ENCODE results near the gene MESP2.
"Not testable (repeated sequence)": the region's sequence is repeated elsewhere in the genome, so short reads cannot be mapped to it uniquely, and the experiment has no call there.

The MESP2 gene

DNA sequence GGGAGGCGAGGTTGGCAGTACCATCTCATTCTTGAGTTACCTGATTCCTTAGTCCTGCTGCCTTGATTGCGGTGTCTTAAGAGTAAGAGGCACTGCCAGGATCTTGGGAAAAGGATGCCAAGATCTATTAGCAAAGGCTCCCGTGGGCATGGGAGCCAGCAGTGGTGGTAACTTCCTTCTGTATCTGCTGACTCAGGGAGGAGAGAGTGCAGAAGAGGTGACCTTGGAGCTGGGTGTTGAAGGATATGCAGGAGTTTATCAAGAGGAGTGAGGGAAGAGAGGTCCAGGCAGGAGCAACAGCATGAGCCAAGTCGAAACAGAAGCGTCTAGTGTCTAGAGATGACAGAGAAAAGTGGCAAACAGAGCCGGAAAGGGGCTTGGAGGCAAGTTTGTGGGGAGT is 4.5 kb downstream of the MESP2 start:
- no peak for DNase-seq (ENCODE audit: low read depth in 1 of 2, low spot score in 1 of 2)

DNA sequence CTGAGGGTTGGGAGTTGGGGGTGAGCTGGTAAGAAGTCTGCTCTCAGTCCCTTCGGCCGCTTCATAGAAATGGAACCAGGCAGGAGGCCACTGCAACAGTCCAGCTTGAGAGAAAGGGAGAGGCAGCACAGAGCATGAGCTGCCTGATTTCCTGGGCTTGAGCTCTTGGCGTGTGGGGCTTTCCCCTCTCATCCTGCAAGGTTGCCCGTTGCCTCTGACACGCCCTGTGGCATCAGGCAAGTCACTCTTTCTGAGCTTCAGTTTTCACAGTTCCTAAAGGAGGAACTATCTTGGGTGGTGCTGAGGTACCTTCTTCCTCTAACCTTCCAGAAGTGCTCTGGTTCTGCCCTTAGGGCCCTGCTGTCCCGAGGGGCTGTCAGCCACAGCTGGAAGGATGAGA is 4.9 kb downstream of the MESP2 start:
- no peak for DNase-seq (ENCODE audit: low read depth in 1 of 2, low spot score in 1 of 2)

DNA sequence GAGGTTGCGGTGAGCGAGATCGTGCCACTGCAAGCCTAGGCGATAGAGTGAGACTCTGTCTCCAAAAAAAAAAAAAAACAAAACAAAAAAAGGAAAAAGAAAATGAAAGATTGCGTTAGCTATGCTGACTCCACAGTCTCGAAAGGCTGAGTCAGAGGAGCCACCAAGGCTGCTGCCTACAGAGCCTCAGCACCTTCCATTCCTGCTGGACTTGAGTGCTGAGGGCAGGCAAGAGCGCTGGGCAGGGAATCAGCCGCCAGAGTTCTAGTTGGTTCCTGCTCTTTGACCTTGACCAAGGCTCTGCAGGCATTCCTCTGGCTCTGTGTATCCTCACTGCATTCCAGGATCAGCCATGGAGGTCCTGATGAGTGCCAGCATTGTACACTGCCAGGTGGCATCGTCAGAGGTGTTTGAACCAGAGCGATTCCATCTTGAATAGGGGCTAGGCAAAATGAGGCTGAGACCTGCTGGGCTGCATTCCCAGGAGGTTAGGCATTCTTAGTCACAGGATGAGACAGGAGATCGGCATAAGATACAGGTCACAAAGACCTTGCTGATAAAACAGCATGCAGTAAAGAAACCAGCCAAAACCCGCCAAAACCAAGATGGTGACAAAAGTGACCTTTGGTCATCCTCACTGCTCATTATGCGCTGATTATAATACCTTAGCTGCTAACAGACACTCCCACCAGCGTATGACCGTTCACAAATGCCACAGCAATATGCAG is 5.9 kb downstream of the MESP2 start:
- no peak for DNase-seq (ENCODE audit: low read depth in 1 of 2, low spot score in 1 of 2)

DNA sequence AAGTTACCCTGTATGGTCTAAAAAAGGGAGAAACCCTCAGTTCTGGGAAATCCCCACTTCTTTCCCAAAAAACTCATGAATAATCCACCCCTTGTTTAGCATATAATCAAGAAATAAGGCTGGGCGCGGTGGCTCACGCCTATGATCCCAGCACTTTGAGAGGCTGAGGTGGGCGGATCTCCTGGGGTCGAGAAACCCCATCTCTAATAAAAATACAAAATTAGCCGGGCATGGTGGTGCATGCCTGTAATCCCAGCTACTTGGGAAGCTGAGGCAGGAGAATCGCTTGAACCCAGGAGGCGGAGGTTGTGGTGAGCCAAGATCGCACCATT is 6.5 kb downstream of the MESP2 start:
- DNase-seq (ENCODE audit: low read depth in 1 of 2, low spot score in 1 of 2), result not testable (repeated sequence)

DNA sequence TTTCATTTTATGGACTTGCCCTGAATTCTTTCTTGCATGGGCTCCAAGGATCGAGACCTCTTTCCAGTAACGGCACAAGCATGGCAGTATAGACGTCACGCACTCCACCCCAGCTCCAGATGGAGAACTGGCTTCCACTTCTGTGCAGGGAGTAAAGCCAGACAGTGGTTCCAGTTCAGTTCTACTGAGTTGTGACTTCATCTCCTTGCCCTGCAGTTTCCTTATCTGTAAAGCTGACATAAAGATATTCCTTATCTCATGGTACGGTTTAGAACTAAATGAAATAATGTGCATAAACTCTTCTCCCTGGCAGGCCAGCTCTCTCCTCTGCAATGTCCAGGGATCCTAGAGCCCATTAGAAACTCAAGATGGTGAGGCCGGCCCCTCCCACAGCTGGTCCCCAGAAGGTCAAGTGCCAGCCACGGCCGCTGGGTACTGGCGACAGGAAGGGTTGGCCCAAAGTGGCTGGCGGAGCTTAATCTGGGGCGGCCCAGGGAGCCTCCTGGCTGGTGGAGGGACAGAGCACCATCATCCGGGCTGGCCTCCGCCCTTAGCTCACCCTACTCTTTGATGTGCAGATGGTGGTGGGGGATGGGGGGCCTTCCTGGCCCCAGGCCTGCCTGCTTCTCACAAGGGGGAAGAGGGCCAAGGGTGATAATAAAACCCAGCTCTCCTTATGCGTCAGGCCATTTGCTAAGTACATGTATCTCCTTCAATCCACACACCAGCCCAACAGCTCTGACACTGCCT is 7.2 kb downstream of the MESP2 start:
- no peak for DNase-seq (ENCODE audit: low read depth in 1 of 2, low spot score in 1 of 2)

DNA sequence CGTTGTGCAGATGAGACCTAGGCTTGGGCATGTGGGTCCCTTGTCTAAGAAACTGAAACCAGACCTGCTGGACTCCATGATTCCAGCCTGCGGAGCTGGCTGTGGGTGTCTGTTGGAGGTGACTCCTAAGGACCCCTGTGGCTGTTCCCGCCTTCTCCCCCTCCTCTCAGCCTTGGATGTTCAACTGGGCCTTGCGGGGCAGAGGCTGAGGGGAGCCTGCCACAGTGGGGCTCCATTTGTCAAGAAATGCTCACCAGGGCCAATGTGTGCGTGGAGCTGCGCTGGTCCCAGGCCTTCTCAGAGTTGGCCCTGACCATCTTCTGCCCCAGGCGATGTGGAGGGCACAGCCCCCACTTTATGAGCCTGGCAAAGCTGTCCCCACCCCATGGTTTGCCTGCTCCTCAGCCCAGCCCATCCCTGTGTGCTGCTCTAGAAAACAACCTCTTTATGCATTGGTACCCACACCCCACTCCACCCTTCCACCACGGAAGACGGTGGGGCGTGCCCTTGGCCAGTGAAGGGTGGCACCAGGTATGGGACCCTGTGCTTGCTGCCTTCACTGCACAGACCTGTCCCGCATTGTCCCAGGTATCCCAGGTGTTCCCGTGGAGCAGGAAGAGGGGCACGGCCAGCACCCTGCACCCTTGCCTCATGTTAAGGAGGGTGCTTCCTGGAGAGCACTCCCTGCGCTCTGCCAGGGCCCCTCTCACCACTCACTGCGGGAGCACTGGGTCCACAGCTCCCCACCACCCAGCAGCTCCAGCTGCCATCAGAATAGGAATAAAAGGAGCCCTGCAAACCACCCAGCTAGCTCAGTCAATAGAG is 7.9 kb downstream of the MESP2 start:
- no peak for DNase-seq (ENCODE audit: low read depth in 1 of 2, low spot score in 1 of 2)

DNA sequence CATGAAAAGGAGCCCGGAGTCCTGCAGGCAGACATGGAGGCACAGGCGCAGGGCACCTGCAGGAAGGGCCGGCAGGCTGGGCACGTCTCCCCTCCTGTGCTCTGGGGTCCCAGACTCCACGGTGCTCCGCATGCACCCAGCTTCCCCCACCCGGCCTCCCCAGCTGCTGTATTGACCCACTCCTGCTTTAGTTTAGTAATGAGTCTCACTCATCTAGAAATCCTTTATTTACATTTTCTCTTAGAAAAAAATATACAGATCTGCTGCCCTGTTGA is 8.5 kb downstream of the MESP2 start:
- DNase-seq (ENCODE audit: low read depth in 1 of 2, low spot score in 1 of 2), result no peak

DNA sequence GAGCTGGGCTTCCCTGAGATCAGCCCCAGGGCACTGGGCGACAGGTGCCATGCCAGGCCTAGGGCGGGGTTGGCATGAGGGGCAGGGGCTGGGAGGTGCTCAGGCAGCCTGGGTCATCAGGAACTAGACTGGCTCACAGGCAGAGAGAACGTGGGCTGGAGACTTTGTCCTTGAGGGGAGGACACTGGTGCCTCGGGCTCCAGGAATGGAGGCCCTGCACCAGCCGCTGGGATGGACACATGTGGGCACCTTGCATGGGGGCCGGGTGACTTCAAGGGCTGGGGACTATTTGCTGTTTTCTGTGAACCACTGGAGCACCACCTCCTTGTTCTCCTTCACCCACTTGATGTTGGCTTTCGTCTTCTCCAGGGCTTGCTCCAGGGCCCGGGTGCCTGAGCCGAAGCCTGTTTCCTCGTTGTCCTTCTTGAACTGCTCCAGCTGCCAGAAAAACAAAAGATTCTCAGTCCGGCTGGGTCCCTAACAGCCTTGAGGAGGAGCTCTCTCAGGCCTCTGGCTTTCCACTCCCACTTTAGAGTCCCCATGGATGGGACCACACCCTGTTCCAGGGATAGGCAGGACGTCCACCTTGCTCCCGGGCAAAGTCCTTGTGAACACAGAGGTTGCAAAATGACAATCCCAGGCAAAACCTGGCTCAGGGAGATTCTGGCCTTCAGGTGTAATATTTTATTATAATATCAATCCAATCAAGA is 9.1 kb downstream of the MESP2 start:
- no peak for DNase-seq (ENCODE audit: low read depth in 1 of 2, low spot score in 1 of 2)

DNA sequence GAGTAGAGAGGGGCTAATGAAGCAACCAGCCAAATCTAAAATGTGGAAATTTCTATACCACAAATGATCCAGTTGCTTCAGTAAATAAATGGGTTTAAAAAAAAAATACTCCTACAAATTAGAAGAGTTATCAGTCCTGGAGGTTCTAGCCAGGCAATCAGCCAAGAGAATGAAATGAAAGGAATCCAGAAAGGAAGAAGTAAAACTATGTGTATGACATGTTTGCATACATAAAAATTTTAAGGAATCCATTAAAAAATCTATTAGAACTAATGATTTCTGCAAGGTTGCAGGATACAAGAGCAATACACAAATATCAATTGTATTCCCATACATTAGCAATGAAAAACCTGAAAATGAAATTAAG is 9.6 kb downstream of the MESP2 start:
- no peak for DNase-seq (ENCODE audit: low read depth in 1 of 2, low spot score in 1 of 2)

DNA sequence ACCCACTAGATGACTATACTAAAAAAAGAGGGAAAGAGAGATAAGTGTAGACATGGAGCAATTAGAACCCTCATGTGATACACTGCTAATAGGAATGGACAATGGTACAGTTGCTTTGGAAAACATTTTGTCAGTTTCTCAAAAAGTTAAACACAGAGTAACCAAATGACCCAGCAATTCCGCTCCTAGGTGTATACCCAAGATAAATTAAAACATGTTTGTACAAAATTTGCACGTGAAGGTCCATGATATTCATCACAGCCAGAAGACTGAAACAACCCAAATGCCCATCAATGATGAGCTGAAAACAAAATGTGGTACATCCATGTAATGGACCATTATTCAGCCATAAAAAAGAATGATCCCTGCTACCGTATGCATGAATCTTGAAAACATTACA is 11.8 kb downstream of the MESP2 start:
- DNase-seq (ENCODE audit: low read depth in 1 of 2, low spot score in 1 of 2), result no peak

DNA sequence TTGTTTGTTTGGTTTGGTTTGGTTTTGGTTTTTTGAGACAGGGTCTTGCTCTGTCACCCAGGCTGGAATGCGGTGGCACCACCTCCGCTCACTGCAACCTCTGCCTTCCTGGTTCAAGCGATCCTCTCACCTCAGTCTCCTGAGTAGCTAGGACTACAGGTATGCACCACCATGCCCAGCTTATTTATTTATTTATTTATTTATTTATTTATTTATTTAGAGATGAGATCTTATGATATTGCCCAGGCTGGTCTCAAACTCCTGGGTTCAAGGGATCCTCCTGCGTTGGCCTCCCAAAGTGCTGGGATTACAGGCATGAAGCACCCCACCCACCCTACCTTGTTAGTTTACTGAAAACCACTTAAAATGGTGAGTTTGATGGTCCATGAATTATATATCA is 12.5 kb downstream of the MESP2 start:
- not testable (repeated sequence) for DNase-seq (ENCODE audit: low read depth in 1 of 2, low spot score in 1 of 2)

DNA sequence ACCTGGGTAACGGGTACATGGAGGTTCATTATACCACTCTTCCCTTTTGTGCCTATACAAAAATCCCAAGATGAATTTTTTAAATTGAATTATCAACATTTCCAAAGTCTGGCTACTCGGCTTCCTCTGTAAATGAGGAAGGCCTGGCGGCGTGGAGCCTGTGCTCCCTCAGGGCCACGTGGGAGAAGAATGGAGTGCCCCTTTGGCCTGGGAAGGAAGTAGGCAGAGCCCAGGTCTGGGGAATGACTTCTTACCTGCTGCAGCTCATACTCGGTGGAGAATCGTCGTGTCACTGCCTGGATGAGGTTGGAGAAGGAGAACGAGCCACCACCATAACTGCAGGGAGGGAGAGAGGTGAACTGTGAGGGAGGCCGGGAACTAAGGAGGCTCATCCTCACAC is 14.1 kb downstream of the MESP2 start:
- no peak for DNase-seq (ENCODE audit: low read depth in 1 of 2, low spot score in 1 of 2)

DNA sequence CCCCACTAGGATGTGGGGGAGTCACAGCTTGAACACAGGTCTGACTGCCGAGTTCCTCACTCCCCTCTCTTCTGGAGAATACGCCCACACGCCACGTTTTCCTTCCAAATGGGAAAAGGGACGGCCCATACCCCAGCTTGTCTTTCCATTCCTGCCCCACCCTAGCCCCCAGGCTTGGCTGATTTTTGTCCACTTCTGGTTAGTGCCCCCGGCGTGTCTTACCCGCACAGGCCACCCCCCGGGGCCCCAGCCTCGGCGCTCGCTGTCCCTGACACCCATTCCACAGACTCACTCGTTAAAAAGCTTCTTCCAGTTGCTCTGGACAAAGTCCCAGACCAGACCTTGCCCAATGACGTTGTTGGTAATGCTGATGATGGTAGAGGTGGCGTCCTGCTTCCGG is 14.5 kb downstream of the MESP2 start:
- DNase-seq (ENCODE audit: low read depth in 1 of 2, low spot score in 1 of 2), result no peak

DNA sequence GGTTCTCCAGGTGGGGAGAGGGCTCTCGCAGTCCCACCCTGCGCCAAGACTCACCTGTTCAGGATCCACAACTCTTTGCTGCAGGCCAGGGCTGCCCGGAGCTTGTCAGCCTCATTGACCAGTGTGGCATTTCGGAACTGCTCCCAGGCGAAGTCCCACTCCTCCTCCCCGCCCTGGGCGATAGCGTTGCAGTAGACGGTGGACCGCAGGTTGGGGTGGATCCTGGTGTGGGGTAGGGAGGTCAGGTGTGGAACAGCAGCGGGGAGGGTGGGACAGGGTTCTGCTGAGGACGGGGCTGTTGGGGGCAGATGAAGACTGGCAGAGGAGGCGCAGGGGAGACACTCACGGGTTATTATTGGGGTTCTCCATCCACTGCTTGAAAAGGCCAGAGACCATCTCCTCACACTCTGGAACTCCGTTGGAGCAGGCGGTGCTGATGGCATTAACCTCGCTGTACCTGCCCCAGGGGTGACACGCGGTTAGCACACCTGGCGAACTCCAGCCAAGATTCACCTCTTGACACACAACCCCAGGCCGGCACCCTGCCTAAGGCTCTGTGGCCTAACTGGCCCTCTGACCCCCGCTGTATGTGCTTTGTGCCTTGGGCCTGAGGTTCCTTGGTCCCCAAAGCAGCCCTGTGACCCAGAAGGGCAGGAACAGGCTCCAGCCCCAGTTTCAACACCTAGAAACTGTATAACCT is 16.1 kb downstream of the MESP2 start:
- DNase-seq (ENCODE audit: low read depth in 1 of 2, low spot score in 1 of 2), result no peak

DNA sequence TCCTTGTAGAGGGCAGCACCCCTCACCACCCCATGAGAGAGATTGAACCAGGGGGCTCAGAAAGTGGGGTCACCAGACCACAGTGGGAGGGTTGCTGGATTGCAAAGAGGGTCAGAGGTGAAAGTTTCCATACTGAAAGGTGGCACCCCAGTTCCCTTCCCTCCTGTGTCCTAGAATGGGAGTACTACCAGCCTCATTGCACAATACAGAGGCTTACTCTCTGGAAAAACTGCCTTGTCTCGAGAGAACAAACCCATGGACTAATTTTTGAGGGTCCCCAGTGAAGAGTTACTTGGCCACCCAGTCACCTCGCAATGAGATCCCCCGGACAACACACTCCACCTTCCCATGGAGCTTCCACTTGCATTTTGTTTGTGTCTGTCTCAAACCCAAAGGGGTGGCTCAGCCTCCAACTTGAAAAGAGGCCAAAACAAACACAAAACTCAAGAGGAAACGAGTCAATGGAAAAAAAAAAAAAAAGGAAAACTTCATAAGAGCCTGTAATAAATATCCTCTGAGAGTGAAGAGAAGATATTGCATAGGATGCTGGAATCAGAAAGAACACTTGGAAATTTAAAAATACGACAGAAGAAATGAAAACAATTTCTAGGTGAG is 18.6 kb downstream of the MESP2 start:
- DNase-seq (ENCODE audit: low read depth in 1 of 2, low spot score in 1 of 2), result no peak

DNA sequence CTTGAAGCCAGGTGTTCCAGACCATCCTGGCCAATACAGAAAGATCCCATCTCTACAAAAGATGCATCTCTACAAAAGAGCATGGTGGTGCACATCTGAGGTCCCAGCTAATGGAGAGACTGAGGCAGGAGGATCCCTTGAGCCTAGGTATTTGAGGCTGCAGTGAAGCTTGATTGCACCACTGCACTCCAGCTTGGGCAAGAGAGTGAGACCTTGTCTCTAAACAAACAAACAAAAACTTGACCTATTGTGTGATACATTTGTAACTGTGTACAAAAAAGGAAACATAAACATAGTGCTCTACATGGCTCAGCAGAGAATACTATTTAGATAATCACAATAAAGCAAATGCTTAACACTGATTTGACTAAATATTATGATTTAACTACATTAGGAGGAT is 19.9 kb downstream of the MESP2 start:
- no peak for DNase-seq (ENCODE audit: low read depth in 1 of 2, low spot score in 1 of 2)

DNA sequence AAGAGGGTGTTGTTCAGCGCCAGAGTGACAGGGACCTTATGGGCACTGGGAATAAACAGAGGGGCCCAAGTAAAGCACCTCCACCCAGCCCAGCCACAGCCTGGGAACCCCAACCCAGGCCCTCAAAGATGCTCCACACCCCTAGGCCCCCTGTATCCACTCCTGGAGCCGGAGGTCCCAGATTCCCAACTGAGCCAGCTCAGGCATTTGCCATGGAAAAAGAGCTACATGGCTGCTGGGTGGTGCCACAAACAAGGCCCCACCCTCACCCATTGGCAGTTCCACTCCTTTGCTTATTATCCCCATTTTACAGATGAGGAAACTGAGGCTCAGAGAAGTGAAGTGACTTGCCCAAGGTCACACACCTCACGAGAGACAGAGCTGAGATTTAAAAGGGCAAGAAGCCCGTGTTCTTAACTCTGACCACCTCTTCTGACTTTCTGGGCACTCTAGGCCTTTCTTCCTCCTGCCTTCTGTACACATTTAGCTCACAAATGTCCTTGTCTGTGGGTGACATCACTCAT is 21.6 kb downstream of the MESP2 start:
- no peak for DNase-seq (ENCODE audit: low read depth in 1 of 2, low spot score in 1 of 2)

DNA sequence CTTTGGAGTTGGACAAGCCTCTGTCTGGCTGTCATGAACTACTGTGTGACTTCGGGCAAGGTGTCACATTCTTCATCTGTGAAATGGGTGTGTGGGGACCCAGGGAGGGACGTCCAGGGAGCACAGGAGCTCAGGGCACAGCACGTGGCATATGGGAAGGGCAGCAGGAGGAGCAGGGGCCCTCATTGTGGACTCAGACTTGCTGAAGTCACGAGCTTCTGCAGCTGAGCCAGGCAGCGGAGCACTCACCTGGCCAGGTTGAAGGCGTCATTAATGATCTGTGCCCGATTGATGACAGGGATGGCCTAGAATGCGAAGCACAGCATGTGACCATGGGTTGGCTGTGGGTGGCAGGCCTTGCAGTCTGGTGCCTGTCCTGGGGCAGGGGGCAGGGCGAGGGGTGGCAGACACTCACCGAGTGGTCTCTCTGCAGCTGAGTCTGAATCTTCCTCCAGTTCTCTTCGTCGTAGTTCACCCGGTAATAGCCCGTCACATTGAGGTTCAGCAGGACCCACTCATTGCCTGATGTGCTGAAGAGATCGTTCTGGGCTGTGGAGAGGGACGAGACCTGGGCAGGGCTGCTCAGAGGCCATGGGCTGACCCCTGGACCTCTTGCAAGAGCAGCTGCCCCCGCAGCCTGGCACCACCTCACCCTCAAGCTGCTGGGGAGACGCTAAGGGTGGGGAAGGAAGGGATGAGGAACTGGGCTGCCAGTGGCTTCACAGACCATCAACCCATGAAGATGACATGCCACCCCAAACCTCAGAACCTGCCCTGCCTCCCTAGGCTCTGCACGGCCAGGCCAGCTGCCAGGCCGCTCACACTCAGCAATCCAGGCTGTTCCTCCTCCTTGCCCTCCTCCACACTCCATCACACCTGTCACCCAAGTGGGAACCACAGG is 23.1 kb downstream of the MESP2 start:
- DNase-seq (ENCODE audit: low read depth in 1 of 2, low spot score in 1 of 2), result no peak

DNA sequence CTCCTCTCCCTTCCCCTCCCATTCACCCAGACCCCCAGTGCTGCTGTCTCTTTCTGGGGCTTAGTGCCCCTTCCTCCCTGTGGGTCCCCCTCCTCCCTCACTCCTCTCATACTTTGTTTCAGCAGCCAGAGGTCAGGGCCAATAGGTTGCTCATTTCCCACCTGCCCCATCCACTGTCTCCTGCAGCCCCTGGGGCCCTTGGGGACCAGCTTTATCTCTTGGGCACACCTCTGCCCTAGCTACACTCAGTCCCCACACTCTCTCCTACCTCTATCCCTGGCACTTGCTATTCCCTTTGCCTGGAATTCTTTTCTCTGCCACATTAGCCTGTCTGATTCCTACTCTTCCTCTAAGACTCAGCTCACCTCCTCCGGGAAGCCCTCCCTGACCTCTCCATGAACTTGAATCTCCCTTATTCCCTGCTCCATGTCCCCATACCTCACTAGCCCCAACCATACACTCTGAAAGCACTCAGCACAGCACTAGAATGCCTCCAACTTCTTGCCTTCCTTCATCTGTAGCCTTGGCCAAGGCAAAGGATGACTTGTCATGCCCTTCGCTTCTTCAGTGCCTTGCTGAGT is 23.9 kb downstream of the MESP2 start:
- DNase-seq (ENCODE audit: low read depth in 1 of 2, low spot score in 1 of 2), result no peak

All from activated T-helper 1 cell treated with anti-CD3 and anti-CD28 coated beads, Interleukin-2, amount 50 U/mL, for 16 hours (primary cell).